DND-41 (cell line): Measurements from ENCODE around the gene MYLK.

Experiments
- ATAC-seq: fragments of 200-7000 bp; cut with Tn5 transposase; 3 replicates; pipeline ENCODE4 v1.9.1; 2021; ENCODE audit warnings: low read depth; ENCODE audit not compliant: insufficient read depth
- DNase-seq: peaks from one replicate; pipeline ENCODE4 v3.0.0-alpha.2; 2020
- H2AFZ ChIP-seq: 2 replicates; pipeline ENCODE4 v1.6.0; 2012; ENCODE audit warnings: low read depth, low read length
- H3K27ac ChIP-seq: 2 replicates; pipeline ENCODE4 v1.5.1; 2012; ENCODE audit warnings: low read length, inconsistent platforms
- H3K27me3 ChIP-seq: fragments of 200-600 bp; sonication (generic); 2 replicates; pipeline ENCODE4 v1.6.0; 2012; ENCODE audit warnings: low read length, mild to moderate bottlenecking, inconsistent platforms; ENCODE audit not compliant: insufficient read depth, poor library complexity
- H3K36me3 ChIP-seq: 2 replicates; pipeline ENCODE4 v1.5.1; 2012; ENCODE audit warnings: low read length, inconsistent platforms; ENCODE audit not compliant: insufficient read depth
- H3K4me1 ChIP-seq: 2 replicates; pipeline ENCODE4 v1.5.1; 2012; ENCODE audit warnings: mild to moderate bottlenecking, low read length; ENCODE audit not compliant: insufficient read depth
- H3K4me2 ChIP-seq: 2 replicates; pipeline ENCODE4 v1.6.0; 2012; ENCODE audit warnings: mild to moderate bottlenecking, moderate library complexity, low read length, inconsistent platforms; ENCODE audit not compliant: insufficient read depth
- H3K4me3 ChIP-seq, 2 experiments: fragments of 200-600 bp in 1 of 2; shearing (Covaris generic) in 1 of 2; 2 replicates each; pipeline ENCODE4 v1.5.1; 2012 to 2016; ENCODE audit warnings: inconsistent platforms in 2 of 2, low read length in 2 of 2, mild to moderate bottlenecking in 2 of 2, low read depth in 1 of 2, moderate library complexity in 1 of 2
- H3K79me2 ChIP-seq: 2 replicates; pipeline ENCODE4 v1.6.0; 2012; ENCODE audit warnings: low read length, inconsistent platforms; ENCODE audit not compliant: insufficient read depth
- H3K9ac ChIP-seq: 2 replicates; pipeline ENCODE4 v1.6.0; 2012; ENCODE audit warnings: low read depth, mild to moderate bottlenecking, inconsistent platforms, low read length, moderate library complexity
- H3K9me3 ChIP-seq: 2 replicates; pipeline ENCODE4 v1.5.1; 2012; ENCODE audit warnings: low read length, moderate library complexity, mild to moderate bottlenecking, inconsistent platforms; ENCODE audit not compliant: insufficient read depth, severe bottlenecking
- H4K20me1 ChIP-seq: 2 replicates; pipeline ENCODE4 v1.6.0; 2012; ENCODE audit warnings: low read length; ENCODE audit not compliant: insufficient read depth
- EZH2 ChIP-seq: IDR thresholded peaks from 3 replicates; pipeline ENCODE4 v1.6.1; 2012; ENCODE audit warnings: borderline replicate concordance, low read depth, mild to moderate bottlenecking, moderate library complexity, low read length, inconsistent platforms; ENCODE audit not compliant: severe bottlenecking
- TF ChIP-seq, protein P1 (sequence below): IDR thresholded peaks from 2 replicates; pipeline ENCODE4 v1.5.1; 2012; ENCODE audit warnings: borderline replicate concordance, low read length, moderate library complexity, mild to moderate bottlenecking; ENCODE audit not compliant: poor library complexity, severe bottlenecking; ENCODE audit errors: extremely low read depth

The MYLK gene

DNA sequence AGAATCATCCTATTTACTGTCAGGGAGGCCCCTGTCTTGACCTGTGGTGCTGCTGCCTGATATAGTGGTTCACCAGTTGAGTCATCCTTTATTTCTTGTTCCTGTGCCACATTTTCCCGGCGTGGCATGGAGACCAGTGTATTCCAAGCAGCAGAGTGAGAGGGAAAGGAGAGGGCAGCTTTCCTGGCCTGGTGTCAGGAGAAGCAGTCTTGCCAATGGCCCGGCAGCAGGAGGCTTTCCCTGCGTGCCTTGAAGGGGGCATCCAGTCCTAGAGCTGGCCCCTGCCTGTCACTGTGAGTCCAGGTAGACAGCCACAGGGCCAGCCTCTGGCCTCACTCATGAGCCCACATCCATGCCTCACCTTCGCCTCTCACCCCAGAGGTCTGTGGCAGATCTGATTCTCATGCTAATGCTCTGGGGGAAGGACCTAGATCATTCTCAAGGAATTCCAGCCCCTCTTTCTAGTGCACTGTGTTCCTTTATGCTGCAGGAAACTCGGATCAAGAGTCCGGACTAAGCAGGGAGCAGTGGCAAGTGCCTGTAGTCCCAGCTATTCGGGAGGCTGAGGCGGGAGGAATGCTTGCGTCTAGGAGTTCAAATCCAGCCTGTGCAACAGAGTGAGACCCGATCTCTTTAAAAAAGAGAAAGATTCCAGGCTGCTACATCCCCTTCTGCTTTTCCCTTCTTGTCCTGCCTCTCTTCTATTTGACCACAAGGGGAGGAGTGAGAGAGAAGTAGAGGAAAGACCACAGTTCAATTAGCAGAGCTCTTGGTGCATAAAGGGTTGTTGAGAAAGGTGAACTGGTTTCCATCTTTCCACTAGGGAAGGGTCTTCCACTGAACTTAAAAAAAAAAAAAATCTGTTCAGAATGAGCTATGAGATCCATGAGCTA lies 232.4 kb downstream of the MYLK start:
- no peak for ATAC-seq
- no peak for TF ChIP-seq EZH2
- TF ChIP-seq, protein P1, sequence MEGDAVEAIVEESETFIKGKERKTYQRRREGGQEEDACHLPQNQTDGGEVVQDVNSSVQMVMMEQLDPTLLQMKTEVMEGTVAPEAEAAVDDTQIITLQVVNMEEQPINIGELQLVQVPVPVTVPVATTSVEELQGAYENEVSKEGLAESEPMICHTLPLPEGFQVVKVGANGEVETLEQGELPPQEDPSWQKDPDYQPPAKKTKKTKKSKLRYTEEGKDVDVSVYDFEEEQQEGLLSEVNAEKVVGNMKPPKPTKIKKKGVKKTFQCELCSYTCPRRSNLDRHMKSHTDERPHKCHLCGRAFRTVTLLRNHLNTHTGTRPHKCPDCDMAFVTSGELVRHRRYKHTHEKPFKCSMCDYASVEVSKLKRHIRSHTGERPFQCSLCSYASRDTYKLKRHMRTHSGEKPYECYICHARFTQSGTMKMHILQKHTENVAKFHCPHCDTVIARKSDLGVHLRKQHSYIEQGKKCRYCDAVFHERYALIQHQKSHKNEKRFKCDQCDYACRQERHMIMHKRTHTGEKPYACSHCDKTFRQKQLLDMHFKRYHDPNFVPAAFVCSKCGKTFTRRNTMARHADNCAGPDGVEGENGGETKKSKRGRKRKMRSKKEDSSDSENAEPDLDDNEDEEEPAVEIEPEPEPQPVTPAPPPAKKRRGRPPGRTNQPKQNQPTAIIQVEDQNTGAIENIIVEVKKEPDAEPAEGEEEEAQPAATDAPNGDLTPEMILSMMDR, result no peak

DNA sequence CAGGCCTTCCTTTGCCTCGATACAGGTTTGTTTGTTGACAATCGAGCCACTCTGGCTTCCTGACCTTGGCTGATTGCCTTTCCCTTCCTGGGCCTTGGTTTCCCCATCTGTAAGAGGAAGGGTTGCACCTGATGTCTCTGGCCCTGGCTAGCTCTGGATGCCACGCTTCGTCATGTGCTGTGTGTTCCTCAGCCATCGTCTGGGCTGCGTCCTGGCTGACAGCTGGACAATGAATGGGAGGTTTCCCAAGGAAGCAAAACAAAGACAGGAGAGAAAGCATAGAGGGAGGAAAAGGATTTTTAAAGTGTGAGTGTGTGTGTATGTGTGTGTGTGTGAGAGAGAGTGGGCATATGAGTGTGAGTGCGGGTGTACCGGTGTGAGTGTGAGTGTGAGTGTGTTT lies 234.0 kb downstream of the MYLK start:
- Histone ChIP-seq H3K4me3 (no peak overlapping the region), H4K20me1 (peaks cover 5% of the 10 kb centered on the region; the same call in 1 of the 2 replicates), H3K79me2 (no peaks in the 10 kb centered on the region), H3K4me2 (no peak overlapping the region), H3K9ac (no peak overlapping the region), H3K4me1 (no peaks in the 10 kb centered on the region), H3K9me3 (no peaks in the 10 kb centered on the region), H3K36me3 (no peaks in the 10 kb centered on the region), H3K27me3 (peaks cover 2% of the 10 kb centered on the region), H2AFZ (no peak overlapping the region), H3K27ac (no peak overlapping the region)
- TF ChIP-seq EZH2, result no peak
- TF ChIP-seq, protein P1, result no peak
- DNase-seq (no peak), ATAC-seq (no peak)

More for the DNA sequence above, 232.4 kb downstream of the MYLK start:
- H3K9ac ChIP-seq, result no peak overlapping the region
- no peak for DNase-seq
- peaks cover 5% of the 10 kb centered on the region; the same call in 1 of the 2 replicates for H4K20me1 ChIP-seq
- no peaks in the 10 kb centered on the region for H3K27me3 ChIP-seq
- no peaks in the 10 kb centered on the region for H3K9me3 ChIP-seq
- H2AFZ ChIP-seq, result no peak overlapping the region
- H3K79me2 ChIP-seq, result no peaks in the 10 kb centered on the region
- H3K27ac ChIP-seq, result no peak overlapping the region
- H3K4me2 ChIP-seq, result no peak overlapping the region
- H3K4me3 ChIP-seq, result no peak overlapping the region
- H3K4me1 ChIP-seq, result no peaks in the 10 kb centered on the region
- no peaks in the 10 kb centered on the region for H3K36me3 ChIP-seq

DNA sequence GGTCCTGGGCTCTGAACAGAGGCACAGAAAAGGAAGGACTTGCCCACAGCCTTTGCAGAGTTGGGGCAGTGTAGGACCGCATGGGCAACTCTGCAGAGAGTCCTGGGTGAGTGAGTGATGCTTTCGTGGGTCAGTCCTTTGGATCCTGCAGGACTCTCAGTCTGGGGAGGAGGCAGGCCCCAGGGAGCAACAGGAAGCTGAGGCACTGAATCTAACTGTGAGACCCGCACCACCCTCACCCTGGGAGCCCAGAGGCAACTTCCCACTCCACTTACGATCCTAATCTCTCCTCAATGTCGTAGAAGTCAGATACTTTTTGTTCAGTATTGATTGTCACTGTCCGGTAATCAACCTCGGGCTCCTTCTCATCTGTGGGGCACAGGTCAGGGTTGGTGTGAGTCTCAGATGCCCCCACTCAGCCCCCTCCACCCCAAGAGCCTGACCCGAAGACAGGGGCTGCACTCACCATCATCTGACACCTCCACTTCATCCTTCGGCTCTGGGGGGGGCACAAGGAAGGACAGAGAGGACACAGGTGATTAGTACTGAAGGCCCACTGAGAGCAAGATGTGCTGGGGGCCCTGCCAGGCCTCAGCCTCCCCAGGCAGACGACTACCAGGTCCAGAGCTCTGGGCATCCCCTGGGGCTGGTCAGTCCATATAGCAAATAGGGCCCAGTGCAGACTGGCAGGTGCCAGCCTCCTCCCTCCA lies 235.3 kb downstream of the MYLK start:
- no peak overlapping the region for H3K27ac ChIP-seq
- H4K20me1 ChIP-seq, result peaks cover 5% of the 10 kb centered on the region; the same call in 1 of the 2 replicates
- no peaks in the 10 kb centered on the region for H3K4me1 ChIP-seq
- H3K9me3 ChIP-seq, result no peaks in the 10 kb centered on the region
- no peak for DNase-seq
- no peaks in the 10 kb centered on the region for H3K79me2 ChIP-seq
- H3K4me3 ChIP-seq, result no peak overlapping the region
- TF ChIP-seq EZH2, result no peak
- TF ChIP-seq, protein P1, result no peak
- no peak overlapping the region for H3K4me2 ChIP-seq
- ATAC-seq, result no peak
- H3K36me3 ChIP-seq, result no peaks in the 10 kb centered on the region
- H2AFZ ChIP-seq, result no peak overlapping the region
- peaks cover 2% of the 10 kb centered on the region for H3K27me3 ChIP-seq
- no peak overlapping the region for H3K9ac ChIP-seq
